Upper lobe of left lung (tissue), 6 donors: ENCODE measurements around the gene TPST2. TPM values are rescaled to one million over a fixed set of nuclear protein-coding genes. Genes with fewer than 3 reads are reported as not detected.

Experiments used
- ATAC-seq, 2 donors: fragments of 200-7000 bp; cut with Tn5 transposase; one replicate each; pipeline ENCODE4 v1.9.1; 2022; ENCODE audit warnings: mild to moderate bottlenecking in 2 of 2, moderate library complexity in 2 of 2; ENCODE audit not compliant: low FRiP score in 2 of 2
- DNase-seq, 2 donors: peaks; one replicate each; pipeline ENCODE4 v3.0.0-alpha.2; 2019 to 2020
- H3K27ac ChIP-seq, 4 donors: fragments of 200-600 bp; sonication (generic); one replicate each; pipeline ENCODE4 v1.5.1; 2016 to 2019
- H3K27me3 ChIP-seq, 4 donors: fragments of 200-600 bp; sonication (generic); one replicate each; pipeline ENCODE4 v1.5.1; 2017 to 2019
- H3K36me3 ChIP-seq, 4 donors: fragments of 200-600 bp; sonication (generic); one replicate each; pipeline ENCODE4 v1.5.1; 2016 to 2019
- H3K4me1 ChIP-seq, 4 donors: fragments of 200-600 bp; sonication (generic); one replicate each; pipeline ENCODE4 v1.5.1; 2018 to 2019
- H3K4me3 ChIP-seq, 4 donors: fragments of 200-600 bp; sonication (generic); one replicate each; pipeline ENCODE4 v1.5.1; 2017 to 2019; ENCODE audit warnings: mild to moderate bottlenecking in 2 of 4, moderate library complexity in 1 of 4
- H3K9me3 ChIP-seq, 4 donors: fragments of 200-600 bp; sonication (generic); one replicate each; pipeline ENCODE4 v1.5.1; 2018 to 2019
- EP300 ChIP-seq, 4 donors: sonication (generic); formaldehyde crosslinking; IDR thresholded peaks; one replicate each; pipeline ENCODE4 v1.5.1; 2017; ENCODE audit warnings: antibody characterized with exemption in 4 of 4, control low read depth in 2 of 4
- POLR2A ChIP-seq, 4 donors: fragments of 450-650 bp; IDR thresholded peaks; one replicate each; pipeline ENCODE4 v1.5.1; 2016 to 2017; ENCODE audit warnings: antibody characterized with exemption in 4 of 4, mild to moderate bottlenecking in 2 of 4
- POLR2AphosphoS5 ChIP-seq, 2 donors: sonication (generic); formaldehyde crosslinking; IDR thresholded peaks; one replicate each; pipeline ENCODE4 v1.5.1; 2017; ENCODE audit warnings: antibody characterized with exemption in 2 of 2
- WGBS, 2 donors: methylation state at CpG; one replicate each; pipeline ENCODE4 v1.1.5; 2017 to 2018; 5-methylcytosine and 5-hydroxymethylcytosine counted together
- total RNA-seq, 6 donors: library from RNA; depleted of rRNA in 4 of 6; stranded (reverse); fragments of >200 nt in 4 of 6; gene quantifications; one replicate each; pipeline versions ENCODE4 v1.1.0 to v1.2.1, GENCODE V29; 2016 to 2021
- TF ChIP-seq, protein P1 (sequence below), 6 experiments: fragments of 450-650 bp in 4 of 6; fragments of 200-600 bp in 2 of 6; sonication (generic) in 2 of 6; IDR thresholded peaks; one replicate each; pipeline ENCODE4 v1.5.1; 2016 to 2019; ENCODE audit warnings: antibody characterized with exemption in 6 of 6
- donor health status: DM: no; HTN: no; CAD: no; lungs with moderate emphysema.
- donor health status: DM: no; HTN: yes; CAD: no; lungs with severe emphysema.

TPST2 gene
- total RNA-seq, 6 donors from 2014 or later: 50.5 to 253 (median 95.8) TPM

DNA sequence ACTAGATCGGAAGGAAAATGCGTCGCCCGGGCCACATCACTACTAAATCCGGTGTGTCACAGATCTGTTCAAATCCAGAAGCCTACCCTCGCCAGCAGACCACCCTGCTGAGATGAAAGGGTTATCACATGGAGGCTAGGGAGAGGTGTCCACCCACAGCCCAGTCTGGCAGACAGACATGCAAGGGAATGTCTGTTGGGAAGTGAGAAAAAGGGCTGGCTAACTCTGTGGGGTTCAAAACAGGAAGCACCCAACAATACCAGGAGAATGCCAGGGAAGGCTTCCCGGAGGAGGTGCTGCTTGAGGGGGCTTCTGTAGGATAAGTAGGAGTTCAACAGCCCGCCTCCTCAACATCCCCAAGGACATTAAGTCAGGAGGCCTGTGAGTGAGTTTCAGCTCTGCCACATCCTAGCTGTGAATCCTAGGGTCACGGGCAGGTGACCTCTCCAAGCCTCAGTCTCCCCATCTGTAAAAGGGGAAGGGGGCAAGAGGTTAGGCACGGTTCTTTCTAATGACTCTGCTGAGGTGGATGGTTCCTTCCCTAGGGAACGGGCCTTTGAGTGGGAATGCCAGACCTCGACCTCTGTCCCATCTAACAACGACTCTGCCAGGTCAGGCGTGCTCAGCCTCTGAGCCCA, 1.1 kb downstream of the TPST2 start:
- WGBS, 2 donors: 44 to 45% methylated on average over 14 of the region's 14 CpGs
- TF ChIP-seq EP300 (IDR thresholded peaks at IDR 0.05): no peak
- TF ChIP-seq, protein P1, sequence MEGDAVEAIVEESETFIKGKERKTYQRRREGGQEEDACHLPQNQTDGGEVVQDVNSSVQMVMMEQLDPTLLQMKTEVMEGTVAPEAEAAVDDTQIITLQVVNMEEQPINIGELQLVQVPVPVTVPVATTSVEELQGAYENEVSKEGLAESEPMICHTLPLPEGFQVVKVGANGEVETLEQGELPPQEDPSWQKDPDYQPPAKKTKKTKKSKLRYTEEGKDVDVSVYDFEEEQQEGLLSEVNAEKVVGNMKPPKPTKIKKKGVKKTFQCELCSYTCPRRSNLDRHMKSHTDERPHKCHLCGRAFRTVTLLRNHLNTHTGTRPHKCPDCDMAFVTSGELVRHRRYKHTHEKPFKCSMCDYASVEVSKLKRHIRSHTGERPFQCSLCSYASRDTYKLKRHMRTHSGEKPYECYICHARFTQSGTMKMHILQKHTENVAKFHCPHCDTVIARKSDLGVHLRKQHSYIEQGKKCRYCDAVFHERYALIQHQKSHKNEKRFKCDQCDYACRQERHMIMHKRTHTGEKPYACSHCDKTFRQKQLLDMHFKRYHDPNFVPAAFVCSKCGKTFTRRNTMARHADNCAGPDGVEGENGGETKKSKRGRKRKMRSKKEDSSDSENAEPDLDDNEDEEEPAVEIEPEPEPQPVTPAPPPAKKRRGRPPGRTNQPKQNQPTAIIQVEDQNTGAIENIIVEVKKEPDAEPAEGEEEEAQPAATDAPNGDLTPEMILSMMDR (IDR thresholded peaks at IDR 0.05): no peak
- TF ChIP-seq POLR2A (IDR thresholded peaks at IDR 0.05): no peak
- no peak for TF ChIP-seq POLR2AphosphoS5 (IDR thresholded peaks at IDR 0.05)
- no peaks in the 10 kb centered on the region for H3K27me3 ChIP-seq
- peaks cover 33 to 83% (median 45%) of the 10 kb centered on the region in 4 donors for H3K4me1 ChIP-seq
- no peaks in the 10 kb centered on the region for H3K9me3 ChIP-seq
- peak overlapping the region; percentile 91 to 98 (median 94) for H3K27ac ChIP-seq
- H3K4me3 ChIP-seq: peak overlapping the region; percentile 85 to 99 (median 94)
- no peaks in the 10 kb centered on the region for H3K36me3 ChIP-seq
- ATAC-seq (no peak), DNase-seq (no peak)

GRCh38 chr22:26587991-26588613, 1.8 kb downstream of the TPST2 start:
- ATAC-seq (no peak), DNase-seq (no peak)
- no peaks in the 10 kb centered on the region for H3K27me3 ChIP-seq
- no peaks in the 10 kb centered on the region for H3K9me3 ChIP-seq
- H3K4me1 ChIP-seq: peaks cover 33 to 79% (median 45%) of the 10 kb centered on the region in 4 donors
- no peak for TF ChIP-seq EP300 (IDR thresholded peaks at IDR 0.05)
- TF ChIP-seq, protein P1 (IDR thresholded peaks at IDR 0.05): no peak
- 84% methylated on average over 4 of the region's 4 CpGs for WGBS, 2 donors
- H3K36me3 ChIP-seq: no peaks in the 10 kb centered on the region
- H3K4me3 ChIP-seq: peak overlapping the region in 3 of 4 donors; percentile 85 to 95 (median 93)
- H3K27ac ChIP-seq: peak overlapping the region; percentile 91 to 98 (median 94)

DNA sequence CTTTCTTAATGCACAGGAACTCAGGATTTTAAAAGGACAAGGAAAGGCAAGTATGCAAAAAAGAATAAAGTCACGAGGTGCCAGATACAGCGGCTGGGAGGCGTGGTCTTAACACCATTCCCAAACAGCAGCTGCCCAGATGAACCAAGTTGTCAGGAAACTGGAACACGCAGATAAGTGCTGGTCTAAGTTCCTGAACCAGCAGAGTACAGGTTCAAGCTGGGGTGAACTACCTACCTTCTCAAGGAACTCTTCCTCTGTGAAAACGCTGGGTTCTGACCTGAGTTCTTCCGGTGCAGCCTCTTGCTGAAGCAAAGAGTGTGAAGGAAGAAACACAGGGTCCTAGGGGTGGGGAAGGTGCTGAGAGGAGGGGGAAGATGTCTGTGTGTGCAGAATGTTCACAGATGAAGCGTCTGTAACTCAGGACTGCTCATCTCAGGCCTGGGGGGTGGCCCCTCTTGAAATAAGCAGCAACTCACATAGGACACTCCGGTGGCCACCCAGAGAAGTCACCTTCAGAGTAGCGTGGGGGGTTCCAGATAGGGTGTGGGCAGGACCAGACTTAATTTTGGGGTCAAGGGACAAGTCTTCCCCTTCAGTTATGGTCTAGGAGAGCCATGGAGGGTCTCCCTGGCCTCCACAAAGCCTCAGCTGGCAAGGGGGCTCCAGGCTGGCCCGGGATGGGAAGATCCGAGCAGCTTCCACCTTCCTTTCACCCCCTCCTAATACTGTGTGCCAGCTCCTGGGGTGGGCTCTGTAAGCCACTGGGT, 3.2 kb downstream of the TPST2 start:
- Histone ChIP-seq H3K9me3 (no peaks in the 10 kb centered on the region), H3K4me3 (peak overlapping the region in 3 of 4 donors; percentile 10 to 85 (median 12)), H3K27me3 (no peaks in the 10 kb centered on the region), H3K4me1 (peaks cover 26 to 66% (median 32%) of the 10 kb centered on the region in 4 donors), H3K27ac (peak overlapping the region; percentile 44 to 98 (median 72)), H3K36me3 (peaks cover 0 to 12% (median 5%) of the 10 kb centered on the region in 4 donors)
- TF ChIP-seq, protein P1 (IDR thresholded peaks at IDR 0.05): no peak
- TF ChIP-seq EP300 (IDR thresholded peaks at IDR 0.05): peak in 1 of 4 donors; percentile 33
- TF ChIP-seq POLR2AphosphoS5 (IDR thresholded peaks at IDR 0.05): peak in 1 of 2 donors; percentile 47
- TF ChIP-seq POLR2A (IDR thresholded peaks at IDR 0.05): no peak
- no peak for ATAC-seq
- DNase-seq: no peak
- WGBS, 2 donors: 56% methylated on average over 9 to 11 of the region's 11 CpGs

GRCh38 chr22:26585104-26585790, 4.7 kb downstream of the TPST2 start:
- no peaks in the 10 kb centered on the region for H3K9me3 ChIP-seq
- TF ChIP-seq EP300 (IDR thresholded peaks at IDR 0.05): peak in 1 of 4 donors; percentile 22
- TF ChIP-seq POLR2A (IDR thresholded peaks at IDR 0.05): no peak
- TF ChIP-seq, protein P1 (IDR thresholded peaks at IDR 0.05): no peak
- no peak for TF ChIP-seq POLR2AphosphoS5 (IDR thresholded peaks at IDR 0.05)
- H3K4me3 ChIP-seq: peak overlapping the region in 2 of 4 donors; percentile 8 to 12
- H3K27ac ChIP-seq: peak overlapping the region in 3 of 4 donors; percentile 16 to 98 (median 58)
- peaks cover 25 to 56% (median 28%) of the 10 kb centered on the region in 4 donors for H3K4me1 ChIP-seq
- DNase-seq (peak in 1 of 2 donors; percentile 69), ATAC-seq (peak in 1 of 2 donors; percentile 9)
- no peaks in the 10 kb centered on the region for H3K27me3 ChIP-seq
- WGBS, 2 donors: 38 to 53% methylated on average over 7 to 11 of the region's 11 CpGs
- H3K36me3 ChIP-seq: peaks cover 0 to 15% (median 6%) of the 10 kb centered on the region in 4 donors
